Erythroblast (primary cell): ENCODE results near the gene SH3BP2.

Source experiments
- DNase-seq, 2 experiments: peaks; one replicate each; lab custom pipeline; 2025; lab: John Stamatoyannopoulos, UW
- GATA1 ChIP-seq: IDR thresholded peaks from 2 replicates; pipeline ENCODE4 v1.6.1; 2011; ENCODE audit warnings: low read depth, mild to moderate bottlenecking, control low read depth, low read length, moderate library complexity
- POLR2A ChIP-seq: IDR thresholded peaks from 2 replicates; pipeline ENCODE4 v1.6.1; 2011; ENCODE audit warnings: mild to moderate bottlenecking, low read length

Gene SH3BP2

DNA sequence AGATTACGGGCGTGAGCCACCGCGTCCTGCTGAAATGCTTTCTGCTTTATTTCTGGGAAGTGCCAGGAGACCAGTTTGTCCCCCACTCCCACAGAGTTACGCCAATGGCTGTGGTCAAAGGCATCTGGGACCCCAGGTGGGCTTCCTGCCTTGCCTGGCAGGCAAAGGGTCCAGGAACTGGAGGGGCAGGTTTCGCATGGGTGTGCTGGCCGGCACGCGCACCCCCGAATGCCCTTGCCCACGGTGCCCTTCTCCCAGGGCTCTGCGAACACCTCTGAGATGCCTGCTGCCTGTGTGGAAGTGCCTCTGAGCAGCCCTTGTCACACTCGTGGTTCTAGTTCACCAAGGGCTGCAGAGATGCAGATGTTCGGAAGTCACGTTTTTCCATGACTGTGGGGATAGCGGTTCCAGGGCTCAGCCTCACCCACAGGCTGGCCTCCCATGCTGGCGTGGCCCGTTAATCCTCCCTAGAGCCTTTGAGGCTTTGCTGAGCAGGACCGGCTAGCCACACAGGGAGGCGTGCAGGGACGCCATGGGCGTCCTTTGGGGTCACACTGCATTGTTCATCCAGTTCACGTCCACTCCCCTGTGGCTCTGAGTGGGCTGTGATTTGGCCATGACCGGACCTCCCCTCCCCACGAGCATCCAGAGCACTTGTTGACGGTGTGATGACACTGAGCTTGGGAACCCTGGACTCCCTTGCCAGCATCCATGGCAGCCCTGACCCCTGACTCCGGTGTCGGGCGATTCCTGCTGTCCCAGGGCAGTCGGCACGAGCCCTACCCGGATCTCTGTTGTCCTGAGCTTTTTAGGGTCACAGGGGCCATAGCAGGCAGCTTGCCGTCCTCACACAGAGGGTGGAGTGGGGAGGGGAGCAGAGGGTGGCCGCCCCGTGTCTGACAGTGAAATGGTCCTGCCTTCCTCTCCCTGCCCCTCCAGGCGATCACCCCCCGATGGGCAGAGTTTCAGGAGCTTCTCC lies 38.0 kb downstream of the SH3BP2 start:
- TF ChIP-seq GATA1 (no peak), POLR2A (no peak)

DNA sequence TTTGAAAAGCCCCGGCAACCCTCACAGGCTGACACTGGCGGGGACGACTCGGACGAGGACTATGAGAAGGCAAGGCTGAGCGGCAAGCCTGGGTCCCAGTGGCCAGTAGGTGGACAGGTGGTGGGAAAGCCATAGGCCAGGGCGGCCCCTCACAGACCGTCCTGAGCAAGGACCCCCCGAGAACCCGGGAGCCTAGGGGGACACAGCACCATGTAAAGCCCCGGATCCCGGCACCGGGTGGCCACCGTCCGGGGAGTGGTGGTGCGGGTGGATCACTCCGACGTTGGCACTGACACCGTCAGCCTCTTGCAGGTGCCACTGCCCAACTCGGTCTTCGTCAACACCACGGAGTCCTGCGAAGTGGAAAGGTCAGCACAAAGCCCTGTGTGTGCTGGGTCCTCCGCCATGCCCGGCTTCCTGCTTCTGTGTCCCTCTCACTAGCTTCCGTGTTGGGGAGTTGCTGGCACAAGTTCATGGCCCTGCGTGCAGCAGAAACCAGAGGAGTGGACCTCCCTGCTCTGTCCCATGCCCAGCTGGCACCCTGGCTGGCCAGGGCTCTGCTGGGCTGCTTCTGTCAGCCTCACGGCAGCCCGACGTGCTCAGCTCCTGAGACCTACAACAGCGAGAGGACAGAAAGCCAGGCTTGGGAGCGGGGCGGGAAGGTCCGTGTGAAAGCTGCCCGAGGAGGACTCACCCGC lies 38.9 kb downstream of the SH3BP2 start:
- DNase-seq: no peak

More for the DNA sequence above, 38.0 kb downstream of the SH3BP2 start:
- DNase-seq: no peak

GRCh38 chr4:2832309-2832980 lies 39.6 kb downstream of the SH3BP2 start:
- no peak for TF ChIP-seq POLR2A
- no peak for TF ChIP-seq GATA1
- DNase-seq: no peak

More for the DNA sequence above, 38.9 kb downstream of the SH3BP2 start:
- no peak for TF ChIP-seq GATA1
- TF ChIP-seq POLR2A: no peak

DNA sequence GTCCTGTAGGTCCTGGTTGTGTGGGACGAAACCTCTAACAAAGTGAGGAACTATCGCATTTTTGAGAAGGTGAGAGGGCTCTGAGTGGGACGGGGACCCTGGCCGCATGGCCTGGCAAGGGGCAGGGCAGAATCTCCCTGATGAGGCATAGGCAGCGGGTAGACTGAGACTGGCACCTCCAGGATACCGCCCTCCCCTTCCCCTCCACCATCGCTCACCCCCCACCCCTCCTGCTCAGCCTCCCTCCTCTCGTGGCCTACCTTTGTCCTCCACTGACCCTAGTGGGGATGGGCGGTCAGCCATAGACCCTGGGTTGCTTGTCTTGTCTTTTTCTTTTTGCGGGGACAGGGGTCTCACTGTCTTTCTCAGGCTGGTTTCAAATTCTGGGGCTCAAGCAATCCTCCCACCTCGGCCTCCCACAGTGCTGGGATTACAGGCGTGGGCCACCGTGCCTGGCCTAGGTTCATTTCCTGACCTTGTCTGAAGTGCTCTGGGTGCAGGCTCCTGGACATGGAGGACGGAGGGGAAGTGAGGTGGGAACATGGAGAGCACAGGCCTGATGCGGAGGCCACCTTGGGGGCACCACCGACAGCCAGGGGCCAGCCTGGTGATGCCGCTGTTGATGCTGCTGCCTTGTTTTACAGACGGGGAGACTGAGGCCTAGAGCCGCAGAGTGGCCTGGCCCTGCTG lies 40.2 kb downstream of the SH3BP2 start:
- DNase-seq: no peak
- TF ChIP-seq GATA1 (no peak), POLR2A (no peak)

DNA sequence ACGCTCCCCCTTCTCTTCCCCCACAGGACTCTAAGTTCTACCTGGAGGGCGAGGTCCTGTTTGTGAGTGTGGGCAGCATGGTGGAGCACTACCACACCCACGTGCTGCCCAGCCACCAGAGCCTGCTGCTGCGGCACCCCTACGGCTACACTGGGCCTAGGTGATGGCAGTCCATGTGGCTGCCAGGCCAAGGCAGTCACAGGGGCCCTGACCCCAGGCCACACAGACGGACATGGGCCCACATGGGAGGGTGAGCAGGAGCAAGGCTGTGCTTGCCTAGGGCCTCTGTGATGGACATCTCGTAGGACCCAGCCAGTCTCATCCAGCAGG lies 40.8 kb downstream of the SH3BP2 start:
- TF ChIP-seq POLR2A: no peak
- TF ChIP-seq GATA1: no peak
- no peak for DNase-seq

DNA sequence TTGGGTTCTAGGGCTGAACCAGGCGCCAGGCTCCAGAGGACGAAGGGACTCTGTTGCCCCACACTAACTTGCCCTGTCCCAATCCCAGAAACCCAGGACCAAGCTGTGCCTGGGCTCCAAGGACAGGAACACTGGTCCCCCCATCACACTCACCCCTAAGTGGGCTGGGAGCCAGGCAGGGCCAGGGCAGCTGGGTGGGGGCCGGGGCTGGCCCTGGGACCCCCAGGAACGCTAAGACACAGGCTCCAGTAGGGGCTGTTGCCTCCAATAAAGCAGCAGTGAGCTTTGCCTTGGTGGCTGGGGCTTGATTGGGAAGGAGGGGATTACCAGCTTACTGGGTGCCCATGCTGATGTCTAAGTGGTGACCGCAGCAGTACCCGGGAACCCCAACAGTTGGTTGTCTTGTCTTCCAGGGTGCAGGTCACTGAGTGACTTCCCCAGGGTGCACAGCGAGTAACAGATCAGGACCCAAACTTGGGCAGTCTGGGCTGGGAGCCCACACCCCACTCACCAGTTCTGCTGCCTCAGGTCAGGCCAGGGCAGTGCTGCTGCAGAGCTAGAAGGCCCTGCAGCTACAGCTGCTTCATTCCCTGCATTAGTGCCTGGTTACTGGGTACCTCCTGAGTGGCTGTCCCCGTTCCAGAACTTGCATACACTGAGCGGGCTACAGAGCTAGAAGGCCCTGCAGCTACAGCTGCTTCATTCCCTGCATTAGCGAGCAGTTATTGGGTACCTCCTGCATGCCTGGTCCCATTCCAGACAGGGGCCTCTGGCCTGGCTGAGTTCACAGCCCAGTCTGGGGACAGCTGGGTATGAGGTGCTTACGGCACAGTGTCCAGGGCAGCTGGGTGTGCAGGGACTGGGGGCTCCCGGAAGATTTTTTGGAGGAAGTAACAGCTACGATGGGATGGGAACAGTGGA lies 41.4 kb downstream of the SH3BP2 start:
- DNase-seq: no peak
- TF ChIP-seq GATA1: no peak
- TF ChIP-seq POLR2A: no peak

- TF ChIP-seq POLR2A (no peak), GATA1 (no peak)
- no peak for DNase-seq
Measured at GRCh38 chr4:2835978-2836377, 43.1 kb downstream of the SH3BP2 start.

- DNase-seq: no peak
- TF ChIP-seq GATA1 (no peak), POLR2A (no peak)
Measured at GRCh38 chr4:2836391-2836859, 43.5 kb downstream of the SH3BP2 start.

DNA sequence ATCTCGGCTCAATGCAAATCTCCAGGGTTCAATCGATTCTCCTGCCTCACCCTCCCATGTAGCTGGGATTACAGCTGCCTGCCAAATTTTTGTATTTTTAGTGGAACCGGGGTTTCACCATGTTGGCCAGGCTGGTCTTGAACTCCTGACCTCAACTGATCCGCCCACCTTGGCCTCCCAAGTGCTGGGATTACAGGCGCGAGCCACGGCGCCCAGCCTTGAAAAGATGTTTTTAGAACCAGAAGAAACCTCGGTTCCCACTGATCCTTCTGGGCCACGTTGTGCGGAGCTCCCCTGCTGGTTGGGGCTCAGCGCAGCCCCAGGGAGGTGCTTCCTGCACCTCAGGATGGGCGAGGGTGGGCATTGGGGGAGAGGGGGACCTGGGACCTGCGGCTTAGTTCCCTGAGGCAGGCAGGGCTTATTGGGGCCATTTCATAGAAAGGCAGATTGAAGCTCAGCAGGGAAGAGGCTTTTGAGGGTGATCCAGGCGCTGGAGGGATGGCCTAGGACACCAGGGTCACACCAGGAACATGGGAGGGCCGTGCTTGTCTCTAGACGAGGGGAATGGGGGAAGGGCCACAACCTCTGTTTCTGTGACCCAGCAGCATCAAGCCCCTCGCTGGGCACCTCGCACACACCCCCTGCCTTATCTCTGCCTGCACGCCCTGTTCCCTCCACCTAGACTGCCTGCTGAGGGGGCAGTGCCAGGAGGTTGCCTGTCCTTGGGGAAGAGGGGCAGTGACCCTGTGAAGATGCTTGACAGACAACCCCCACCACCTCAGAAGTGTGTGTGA lies 44.4 kb downstream of the SH3BP2 start:
- no peak for TF ChIP-seq GATA1
- DNase-seq: no peak

GRCh38 chr4:2837904-2838496 lies 45.1 kb downstream of the SH3BP2 start:
- TF ChIP-seq GATA1 (no peak), POLR2A (no peak)
- DNase-seq: peak in 1 of 2 experiments; percentile 35

GRCh38 chr4:2839060-2839459 lies 46.2 kb downstream of the SH3BP2 start:
- TF ChIP-seq POLR2A: no peak
- TF ChIP-seq GATA1: no peak
- no peak for DNase-seq
